AG09309 (cell line): ENCODE measurements around the gene EPN2.

Experiments
- DNase-seq: peaks from one replicate; pipeline ENCODE4 v3.0.0-alpha.2; 2010; ENCODE audit warnings: low read depth
- H3K4me3 ChIP-seq: 2 replicates; pipeline ENCODE4 v1.5.1; 2011; ENCODE audit warnings: mild to moderate bottlenecking, low read depth, low read length, moderate library complexity; ENCODE audit not compliant: control insufficient read depth
- TF ChIP-seq, protein P1 (sequence below): IDR thresholded peaks from 2 replicates; pipeline ENCODE4 v1.5.1; 2011; ENCODE audit warnings: mild to moderate bottlenecking, low read depth, low read length, inconsistent platforms; ENCODE audit not compliant: insufficient read depth, control insufficient read depth; ENCODE audit errors: missing control alignments

Gene EPN2

GRCh38 chr17:19304751-19305150 is 67.6 kb downstream of the EPN2 start:
- DNase-seq, result no peak
- H3K4me3 ChIP-seq, result no peak overlapping the region
- TF ChIP-seq, protein P1, sequence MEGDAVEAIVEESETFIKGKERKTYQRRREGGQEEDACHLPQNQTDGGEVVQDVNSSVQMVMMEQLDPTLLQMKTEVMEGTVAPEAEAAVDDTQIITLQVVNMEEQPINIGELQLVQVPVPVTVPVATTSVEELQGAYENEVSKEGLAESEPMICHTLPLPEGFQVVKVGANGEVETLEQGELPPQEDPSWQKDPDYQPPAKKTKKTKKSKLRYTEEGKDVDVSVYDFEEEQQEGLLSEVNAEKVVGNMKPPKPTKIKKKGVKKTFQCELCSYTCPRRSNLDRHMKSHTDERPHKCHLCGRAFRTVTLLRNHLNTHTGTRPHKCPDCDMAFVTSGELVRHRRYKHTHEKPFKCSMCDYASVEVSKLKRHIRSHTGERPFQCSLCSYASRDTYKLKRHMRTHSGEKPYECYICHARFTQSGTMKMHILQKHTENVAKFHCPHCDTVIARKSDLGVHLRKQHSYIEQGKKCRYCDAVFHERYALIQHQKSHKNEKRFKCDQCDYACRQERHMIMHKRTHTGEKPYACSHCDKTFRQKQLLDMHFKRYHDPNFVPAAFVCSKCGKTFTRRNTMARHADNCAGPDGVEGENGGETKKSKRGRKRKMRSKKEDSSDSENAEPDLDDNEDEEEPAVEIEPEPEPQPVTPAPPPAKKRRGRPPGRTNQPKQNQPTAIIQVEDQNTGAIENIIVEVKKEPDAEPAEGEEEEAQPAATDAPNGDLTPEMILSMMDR, result no peak

DNA sequence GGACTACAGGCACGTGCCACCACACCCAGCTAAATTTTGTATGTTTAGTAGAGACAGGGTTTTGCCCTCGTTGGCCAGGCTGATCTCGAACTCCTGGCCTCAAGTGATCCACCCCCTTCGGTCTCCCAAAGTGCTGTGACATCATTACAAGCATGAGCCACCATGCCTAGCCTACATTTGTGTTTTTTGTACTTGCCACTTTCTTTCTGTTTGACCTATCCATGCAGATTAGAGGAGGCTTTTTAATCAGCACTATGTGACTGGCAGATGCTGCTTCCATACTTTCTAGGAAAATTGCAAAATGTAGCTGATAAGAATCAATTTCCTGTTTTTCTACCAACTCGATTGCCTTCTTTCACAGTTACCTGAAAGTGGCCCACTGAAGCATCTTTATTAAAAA is 68.1 kb downstream of the EPN2 start:
- DNase-seq, result no peak
- no peak overlapping the region for H3K4me3 ChIP-seq
- TF ChIP-seq, protein P1, result no peak

DNA sequence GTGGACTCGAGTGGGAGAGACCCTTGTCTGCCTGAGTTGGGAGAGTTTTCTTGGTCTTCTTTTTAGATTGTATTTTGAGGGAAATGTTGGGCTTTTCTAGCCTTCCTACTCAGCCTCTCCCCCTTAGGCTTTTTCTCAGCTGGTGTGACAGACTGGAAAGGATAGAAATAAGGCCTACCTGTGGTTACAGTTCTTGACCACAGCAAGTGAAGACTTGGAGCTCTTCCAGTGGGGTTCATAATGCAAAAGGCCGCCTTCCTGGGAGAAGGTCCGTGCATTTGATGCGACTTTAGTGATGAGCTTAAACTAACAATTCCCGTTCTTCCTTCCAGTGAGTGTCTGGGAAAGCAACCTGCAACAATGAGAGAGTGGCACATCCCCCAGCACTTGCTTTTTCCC is 68.6 kb downstream of the EPN2 start:
- H3K4me3 ChIP-seq, result no peak overlapping the region
- TF ChIP-seq, protein P1, result no peak
- DNase-seq, result no peak

GRCh38 chr17:19306160-19307111 is 69.3 kb downstream of the EPN2 start:
- no peak overlapping the region for H3K4me3 ChIP-seq
- no peak for DNase-seq
- TF ChIP-seq, protein P1, result no peak

DNA sequence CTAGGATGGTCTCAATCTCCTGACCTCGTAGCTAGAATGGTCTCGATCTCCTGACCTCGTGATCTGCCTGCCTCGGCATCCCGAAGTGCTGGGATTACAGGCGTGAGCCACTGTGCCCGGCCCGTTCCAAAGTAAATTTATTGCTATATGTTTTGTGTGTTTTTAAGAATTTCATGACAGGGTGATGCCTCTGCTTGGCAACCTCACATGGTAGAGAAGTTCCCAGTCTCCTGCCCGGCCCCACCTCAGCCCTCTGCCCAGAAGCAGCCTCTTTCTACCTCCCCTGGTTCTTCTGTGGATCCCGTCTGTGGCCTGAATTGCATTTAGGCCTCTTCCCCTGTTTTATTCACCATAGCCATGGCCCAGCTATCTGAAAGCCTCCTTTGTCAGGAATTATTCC is 70.4 kb downstream of the EPN2 start:
- TF ChIP-seq, protein P1, result no peak
- no peak overlapping the region for H3K4me3 ChIP-seq
- DNase-seq, result no peak

DNA sequence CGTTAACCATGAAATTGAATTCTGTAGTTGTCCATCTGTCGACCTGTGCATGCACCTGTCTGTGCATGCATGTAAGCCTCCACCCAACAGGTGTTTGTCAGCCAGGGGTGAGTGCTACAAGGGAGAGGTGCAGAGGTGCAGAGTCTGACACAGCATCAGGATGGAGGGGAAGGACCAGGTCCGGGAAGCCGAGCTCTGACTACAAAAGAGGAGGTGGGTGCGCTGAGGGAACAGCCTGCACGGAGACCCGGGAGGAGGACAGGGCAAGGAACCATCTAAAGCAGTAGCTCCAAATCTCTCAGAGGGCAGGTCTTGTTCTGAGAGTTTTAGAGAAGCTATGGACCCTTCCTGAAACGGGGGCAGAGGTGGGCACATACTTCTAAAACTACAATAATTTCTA is 71.2 kb downstream of the EPN2 start:
- no peak for DNase-seq
- H3K4me3 ChIP-seq, result no peak overlapping the region
- TF ChIP-seq, protein P1, result no peak

- no peak for DNase-seq
- TF ChIP-seq, protein P1, result no peak
Measured at GRCh38 chr17:19309701-19310100, 72.5 kb downstream of the EPN2 start.

More at GRCh38 chr17:19309701-19310100, 72.5 kb downstream of the EPN2 start:
- no peak overlapping the region for H3K4me3 ChIP-seq
